Chondrocyte (in vitro differentiated cells): Measurements from ENCODE around the gene PAPPA2. TPM values are rescaled to one million over a fixed set of nuclear protein-coding genes. Genes with fewer than 3 reads are reported as not detected.

ENCODE experiments used
- DNase-seq: peaks from one replicate; pipeline ENCODE4 v3.0.0; 2021; ENCODE audit warnings: mixed read lengths, low spot score
- H3K27ac Mint-ChIP-seq: one replicate; pipeline ENCODE4 v1.8.0; 2021; ENCODE audit warnings: mild to moderate bottlenecking, moderate library complexity, mixed read lengths; ENCODE audit not compliant: unreplicated experiment
- H3K27me3 Mint-ChIP-seq: 2 replicates; pipeline ENCODE4 v1.8.0; 2021; ENCODE audit warnings: low read depth, mixed read lengths
- H3K36me3 Mint-ChIP-seq: 2 replicates; pipeline ENCODE4 v1.8.0; 2021; ENCODE audit warnings: low read depth, mixed read lengths
- H3K4me1 Mint-ChIP-seq: 2 replicates; pipeline ENCODE4 v1.8.0; 2021; ENCODE audit warnings: low read depth, mild to moderate bottlenecking, mixed read lengths
- H3K4me3 Mint-ChIP-seq: one replicate; pipeline ENCODE4 v1.8.0; 2021; ENCODE audit warnings: mild to moderate bottlenecking, moderate library complexity, mixed read lengths; ENCODE audit not compliant: unreplicated experiment
- H3K9me3 Mint-ChIP-seq: 2 replicates; pipeline ENCODE4 v1.8.0; 2021; ENCODE audit warnings: low read depth, mixed read lengths
- CTCF ChIP-seq: fragments of 200-600 bp; sonication (generic); IDR thresholded peaks from 2 replicates; pipeline ENCODE4 v1.5.0; 2021; ENCODE audit warnings: antibody characterized with exemption, mild to moderate bottlenecking, moderate library complexity
- total RNA-seq: library from RNA; stranded (reverse); gene quantifications from 3 replicates; pipeline ENCODE4 v1.2.1, GENCODE V29; 2021

PAPPA2 gene
- total RNA-seq, 1 donor from 2014 or later = 0.42 TPM

DNA sequence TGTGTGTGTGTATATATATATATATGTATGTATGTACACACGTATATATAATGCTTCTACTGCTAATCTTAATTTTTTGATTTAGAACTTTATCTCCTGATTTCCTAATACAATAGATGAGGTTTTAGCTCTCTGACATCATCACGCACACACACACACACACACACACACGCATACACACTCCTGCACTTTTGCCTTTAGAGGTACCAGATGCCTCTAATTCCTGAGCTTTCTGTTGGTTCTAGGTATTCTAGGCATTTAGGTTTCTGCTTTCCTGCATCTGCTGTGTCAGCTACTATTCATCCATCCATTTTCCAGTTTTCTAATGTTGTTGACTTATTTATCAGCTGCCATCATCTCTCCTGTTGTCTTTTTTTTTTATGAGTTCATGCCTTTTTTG lies 353.3 kb downstream of the PAPPA2 start:
- no peak for DNase-seq

GRCh38 chr1:176820391-176821031 lies 357.5 kb downstream of the PAPPA2 start:
- H3K9me3 Mint-ChIP-seq = no peaks in the 10 kb centered on the region
- no peak for DNase-seq
- H3K27ac Mint-ChIP-seq = no peak overlapping the region
- H3K36me3 Mint-ChIP-seq = no peaks in the 10 kb centered on the region
- TF ChIP-seq CTCF = no peak
- H3K4me3 Mint-ChIP-seq = no peak overlapping the region
- no peaks in the 10 kb centered on the region for H3K4me1 Mint-ChIP-seq
- no peaks in the 10 kb centered on the region for H3K27me3 Mint-ChIP-seq

More for the DNA sequence above, 353.3 kb downstream of the PAPPA2 start:
- H3K9me3 Mint-ChIP-seq = no peaks in the 10 kb centered on the region
- H3K27me3 Mint-ChIP-seq = no peaks in the 10 kb centered on the region
- H3K4me3 Mint-ChIP-seq = no peak overlapping the region
- TF ChIP-seq CTCF = no peak
- H3K4me1 Mint-ChIP-seq = no peaks in the 10 kb centered on the region
- no peak overlapping the region for H3K27ac Mint-ChIP-seq
- no peaks in the 10 kb centered on the region for H3K36me3 Mint-ChIP-seq

- H3K27me3 Mint-ChIP-seq = peaks cover 8% of the 10 kb centered on the region
- no peak overlapping the region for H3K4me3 Mint-ChIP-seq
- peaks cover 8% of the 10 kb centered on the region for H3K4me1 Mint-ChIP-seq
Observed at GRCh38 chr1:176826265-176826664, 363.3 kb downstream of the PAPPA2 start.

GRCh38 chr1:176829261-176829660 lies 366.3 kb downstream of the PAPPA2 start:
- Mint-ChIP-seq H3K27me3 (peaks cover 11% of the 10 kb centered on the region), H3K27ac (no peak overlapping the region), H3K4me1 (peaks cover 8% of the 10 kb centered on the region), H3K4me3 (no peak overlapping the region), H3K36me3 (no peaks in the 10 kb centered on the region), H3K9me3 (no peaks in the 10 kb centered on the region)
- TF ChIP-seq CTCF = no peak
- DNase-seq = no peak

More at GRCh38 chr1:176826265-176826664, 363.3 kb downstream of the PAPPA2 start:
- no peak for DNase-seq
- Mint-ChIP-seq H3K27ac (no peak overlapping the region), H3K9me3 (no peaks in the 10 kb centered on the region), H3K36me3 (no peaks in the 10 kb centered on the region)
- TF ChIP-seq CTCF = no peak

DNA sequence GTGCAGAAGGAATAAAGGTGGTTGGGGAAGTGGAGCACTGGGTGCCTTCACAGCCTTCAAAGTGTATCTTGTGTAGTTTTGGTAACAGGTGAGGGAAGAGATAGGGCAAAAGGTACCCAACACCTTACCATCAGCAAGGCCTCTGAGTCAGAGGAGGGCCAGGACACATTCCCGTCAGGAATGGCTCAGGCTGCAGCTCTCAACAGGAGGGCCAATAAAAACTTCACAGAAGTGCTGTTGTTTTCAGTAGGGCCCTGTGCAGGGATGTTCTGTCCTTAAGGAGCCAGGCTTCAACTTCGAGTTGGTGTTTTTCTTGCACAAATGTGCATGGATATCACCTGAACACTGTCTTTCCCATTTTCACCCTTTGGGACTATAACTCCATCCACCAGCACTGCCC lies 368.2 kb downstream of the PAPPA2 start:
- no peak for DNase-seq
- TF ChIP-seq CTCF = no peak
- no peaks in the 10 kb centered on the region for H3K36me3 Mint-ChIP-seq
- peaks cover 8% of the 10 kb centered on the region for H3K4me1 Mint-ChIP-seq
- H3K4me3 Mint-ChIP-seq = no peak overlapping the region
- H3K27ac Mint-ChIP-seq = no peak overlapping the region
- no peaks in the 10 kb centered on the region for H3K9me3 Mint-ChIP-seq
- peaks cover 7% of the 10 kb centered on the region for H3K27me3 Mint-ChIP-seq
